HEK293 (cell line): ENCODE results near the gene RRN3.
A peak's percentile ranks its signal among the peaks of the same experiment; 100 is the strongest.

Experiments used
- CTCF ChIA-PET: fragments of 350-600 bp; formaldehyde crosslinking; extraction: SDS; loops from one replicate; lab custom pipeline; 2021; ENCODE audit warnings: antibody characterized with exemption; lab: Yijun Ruan, JAX
- POLR2A ChIA-PET: fragments of 300-600 bp; formaldehyde crosslinking; extraction: SDS; loops from one replicate; lab custom pipeline; 2020; ENCODE audit warnings: antibody characterized with exemption, inconsistent platforms; lab: Yijun Ruan, JAX
- H3K27ac ChIP-seq: fragments of 200-500 bp; sonication (Bioruptor generic); 2 replicates; pipeline ENCODE4 v1.5.1; 2014; ENCODE audit warnings: low read depth, low read length, control low read depth, inconsistent platforms; ENCODE audit errors: extremely low read depth
- H3K36me3 ChIP-seq, 2 experiments: fragments of 200-500 bp in 1 of 2; sonication (Bioruptor generic) in 1 of 2; 1 replicate in 1 of 2; 2 replicates in 1 of 2; pipeline ENCODE4 v1.5.1; 2014 to 2017; ENCODE audit warnings: inconsistent platforms in 2 of 2, low read length in 2 of 2; ENCODE audit not compliant: control insufficient read depth in 2 of 2, insufficient read depth in 1 of 2
- H3K4me1 ChIP-seq: fragments of 200-500 bp; sonication (Bioruptor generic); 2 replicates; pipeline ENCODE4 v1.5.1; 2014; ENCODE audit warnings: mild to moderate bottlenecking, low read length, inconsistent platforms; ENCODE audit not compliant: control insufficient read depth, insufficient read depth
- H3K4me3 ChIP-seq: 2 replicates; pipeline ENCODE4 v1.5.1; 2011; ENCODE audit warnings: low read depth, mild to moderate bottlenecking, control low read depth, low read length, moderate library complexity
- H3K9me3 ChIP-seq: fragments of 200-500 bp; sonication (Bioruptor generic); 2 replicates; pipeline ENCODE4 v1.5.1; 2014; ENCODE audit warnings: low read depth, low read length, inconsistent platforms; ENCODE audit not compliant: control insufficient read depth, insufficient read depth
- BCL6B ChIP-seq: fragments of 450-650 bp; formaldehyde crosslinking; IDR thresholded peaks from 2 replicates; pipeline ENCODE4 v1.5.1; 2017; ENCODE audit warnings: missing biosample characterization, missing genetic modification characterization
- GLIS2 ChIP-seq: fragments of 450-650 bp; formaldehyde crosslinking; IDR thresholded peaks from 2 replicates; pipeline ENCODE4 v1.5.1; 2016; ENCODE audit warnings: missing biosample characterization, missing genetic modification characterization
- KLF16 ChIP-seq: fragments of 450-650 bp; formaldehyde crosslinking; IDR thresholded peaks from 2 replicates; pipeline ENCODE4 v1.5.1; 2017; ENCODE audit warnings: missing biosample characterization, missing genetic modification characterization
- KLF9 ChIP-seq: fragments of 450-650 bp; formaldehyde crosslinking; IDR thresholded peaks from 2 replicates; pipeline ENCODE4 v1.5.1; 2016; ENCODE audit warnings: missing biosample characterization, missing genetic modification characterization, low read depth
- SALL2 ChIP-seq: fragments of 450-650 bp; formaldehyde crosslinking; IDR thresholded peaks from 2 replicates; pipeline ENCODE4 v1.5.0; 2017; ENCODE audit warnings: missing biosample characterization, mild to moderate bottlenecking, missing genetic modification characterization, borderline replicate concordance
- ZBTB17 ChIP-seq: fragments of 450-650 bp; formaldehyde crosslinking; IDR thresholded peaks from 2 replicates; pipeline ENCODE4 v1.5.1; 2016; ENCODE audit warnings: missing biosample characterization, missing genetic modification characterization
- ZBTB21 ChIP-seq: fragments of 450-650 bp; formaldehyde crosslinking; IDR thresholded peaks from 2 replicates; pipeline ENCODE4 v1.5.1; 2017; ENCODE audit warnings: missing biosample characterization, missing genetic modification characterization
- ZBTB48 ChIP-seq: fragments of 450-650 bp; formaldehyde crosslinking; IDR thresholded peaks from 2 replicates; pipeline ENCODE4 v1.5.1; 2016; ENCODE audit warnings: missing biosample characterization, missing genetic modification characterization
- ZNF169 ChIP-seq: fragments of 450-650 bp; formaldehyde crosslinking; IDR thresholded peaks from 2 replicates; pipeline ENCODE4 v1.5.1; 2016; ENCODE audit warnings: missing biosample characterization, missing genetic modification characterization
- ZNF2 ChIP-seq: fragments of 450-650 bp; formaldehyde crosslinking; IDR thresholded peaks from 2 replicates; pipeline ENCODE4 v1.5.1; 2016; ENCODE audit warnings: missing biosample characterization, missing genetic modification characterization
- ZNF223 ChIP-seq: fragments of 450-650 bp; formaldehyde crosslinking; IDR thresholded peaks from 2 replicates; pipeline ENCODE4 v1.5.1; 2016; ENCODE audit warnings: missing biosample characterization, missing genetic modification characterization
- ZNF544 ChIP-seq: fragments of 450-650 bp; formaldehyde crosslinking; IDR thresholded peaks from 2 replicates; pipeline ENCODE4 v1.5.0; 2017; ENCODE audit warnings: missing biosample characterization, missing genetic modification characterization
- ZNF548 ChIP-seq: fragments of 450-650 bp; formaldehyde crosslinking; IDR thresholded peaks from 2 replicates; pipeline ENCODE4 v1.5.1; 2016; ENCODE audit warnings: missing biosample characterization, missing genetic modification characterization
- ZNF558 ChIP-seq: fragments of 450-650 bp; formaldehyde crosslinking; IDR thresholded peaks from 2 replicates; pipeline ENCODE4 v1.5.1; 2016; ENCODE audit warnings: missing biosample characterization, missing genetic modification characterization
- ZNF560 ChIP-seq: fragments of 450-650 bp; formaldehyde crosslinking; IDR thresholded peaks from 2 replicates; pipeline ENCODE4 v1.5.1; 2017; ENCODE audit warnings: missing biosample characterization, missing genetic modification characterization, borderline replicate concordance
- ZNF561 ChIP-seq: fragments of 450-650 bp; IDR thresholded peaks from 2 replicates; pipeline ENCODE4 v1.5.1; 2018; ENCODE audit warnings: missing biosample characterization, missing genetic modification characterization, borderline replicate concordance
- ZNF596 ChIP-seq: fragments of 450-650 bp; IDR thresholded peaks from 2 replicates; pipeline ENCODE4 v1.5.0; 2018; ENCODE audit warnings: missing biosample characterization, mild to moderate bottlenecking, missing genetic modification characterization, moderate library complexity
- ZNF785 ChIP-seq: fragments of 450-650 bp; formaldehyde crosslinking; IDR thresholded peaks from 2 replicates; pipeline ENCODE4 v1.5.1; 2016; ENCODE audit warnings: missing biosample characterization, missing genetic modification characterization
- ZSCAN5A ChIP-seq: fragments of 450-650 bp; formaldehyde crosslinking; IDR thresholded peaks from 2 replicates; pipeline ENCODE4 v1.5.1; 2016; ENCODE audit warnings: missing biosample characterization, missing genetic modification characterization

RRN3 gene

GRCh38 chr16:15035163-15035729 lies 58.8 kb downstream of the RRN3 start (continued):
- no peak for TF ChIP-seq GLIS2 (tag by site-specific recombination)
- no peak for TF ChIP-seq KLF16
- TF ChIP-seq ZNF560, result no peak
- TF ChIP-seq ZNF2 (tag by site-specific recombination), result no peak
- no peak for TF ChIP-seq ZBTB17 (tag by site-specific recombination)
- TF ChIP-seq BCL6B (tag by site-specific recombination), result no peak
- TF ChIP-seq ZSCAN5A, result no peak

GRCh38 chr16:15034266-15035162 lies 59.6 kb downstream of the RRN3 start:
- no peak overlapping the region for H3K27ac ChIP-seq

GRCh38 chr16:15033309-15033707 lies 60.8 kb downstream of the RRN3 start:
- Histone ChIP-seq H3K27ac (no peak overlapping the region), H3K4me1 (no peaks in the 10 kb centered on the region), H3K9me3 (no peaks in the 10 kb centered on the region), H3K36me3 (peaks cover 9 to 88% of the 10 kb centered on the region in 2 experiments; a peak in 2 of 3 replicates), H3K4me3 (no peak overlapping the region)
- ChIA-PET POLR2A (no interaction called here), CTCF (interaction anchor here (0.6 kb wide), 1 partner anchor 21 kb away, joined by 4 read pairs; no protein-coding TSS in a partner anchor)
- TF ChIP-seq ZNF561 (tag by site-specific recombination), result no peak
- no peak for TF ChIP-seq ZNF169 (tag by site-specific recombination)
- no peak for TF ChIP-seq ZNF558
- TF ChIP-seq ZNF544 (tag by site-specific recombination), result no peak
- no peak for TF ChIP-seq ZNF223 (tag by site-specific recombination)
- TF ChIP-seq SALL2, result no peak
- no peak for TF ChIP-seq ZNF2 (tag by site-specific recombination)
- no peak for TF ChIP-seq ZBTB21
- TF ChIP-seq ZNF785 (tag by site-specific recombination), result no peak
- no peak for TF ChIP-seq ZNF596 (tag by site-specific recombination)
- no peak for TF ChIP-seq ZBTB48 (tag by site-specific recombination)

More at GRCh38 chr16:15034266-15035162, 59.6 kb downstream of the RRN3 start:
- Histone ChIP-seq H3K9me3 (no peaks in the 10 kb centered on the region), H3K36me3 (peaks cover 9 to 88% of the 10 kb centered on the region in 2 experiments; a peak in 2 of 3 replicates), H3K4me3 (no peak overlapping the region), H3K4me1 (no peaks in the 10 kb centered on the region)
- CTCF ChIA-PET, result no interaction called here
- POLR2A ChIA-PET, result no interaction called here
- TF ChIP-seq KLF9 (tag by site-specific recombination) (peak; percentile 59; the same call in 1 of the 2 replicates), ZNF548 (tag by site-specific recombination) (no peak)
